B cell (primary cell): ENCODE data around the gene CASKIN1.

Source experiments
- EZH2 ChIP-seq: IDR thresholded peaks from 2 replicates; pipeline ENCODE4 v1.6.1; 2012; ENCODE audit warnings: borderline replicate concordance, low read depth, mild to moderate bottlenecking, moderate library complexity, low read length; ENCODE audit not compliant: insufficient read depth, poor library complexity, severe bottlenecking
- TF ChIP-seq, protein P1 (sequence below): fragments of 200-600 bp; IDR thresholded peaks from one replicate; pipeline ENCODE4 v1.8.0; 2022; ENCODE audit warnings: antibody characterized with exemption, mild to moderate bottlenecking

GRCh38 chr16:2177101-2177500, 19.3 kb downstream of the CASKIN1 start:
- no peak for TF ChIP-seq EZH2
- TF ChIP-seq, protein P1, sequence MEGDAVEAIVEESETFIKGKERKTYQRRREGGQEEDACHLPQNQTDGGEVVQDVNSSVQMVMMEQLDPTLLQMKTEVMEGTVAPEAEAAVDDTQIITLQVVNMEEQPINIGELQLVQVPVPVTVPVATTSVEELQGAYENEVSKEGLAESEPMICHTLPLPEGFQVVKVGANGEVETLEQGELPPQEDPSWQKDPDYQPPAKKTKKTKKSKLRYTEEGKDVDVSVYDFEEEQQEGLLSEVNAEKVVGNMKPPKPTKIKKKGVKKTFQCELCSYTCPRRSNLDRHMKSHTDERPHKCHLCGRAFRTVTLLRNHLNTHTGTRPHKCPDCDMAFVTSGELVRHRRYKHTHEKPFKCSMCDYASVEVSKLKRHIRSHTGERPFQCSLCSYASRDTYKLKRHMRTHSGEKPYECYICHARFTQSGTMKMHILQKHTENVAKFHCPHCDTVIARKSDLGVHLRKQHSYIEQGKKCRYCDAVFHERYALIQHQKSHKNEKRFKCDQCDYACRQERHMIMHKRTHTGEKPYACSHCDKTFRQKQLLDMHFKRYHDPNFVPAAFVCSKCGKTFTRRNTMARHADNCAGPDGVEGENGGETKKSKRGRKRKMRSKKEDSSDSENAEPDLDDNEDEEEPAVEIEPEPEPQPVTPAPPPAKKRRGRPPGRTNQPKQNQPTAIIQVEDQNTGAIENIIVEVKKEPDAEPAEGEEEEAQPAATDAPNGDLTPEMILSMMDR: no peak
